ENCODE measurements around the gene RAD51B. TPM values are rescaled to one million over a fixed set of nuclear protein-coding genes. Genes with fewer than 3 reads are reported as not detected.
A peak's percentile ranks its signal among the peaks of the same experiment; 100 is the strongest.

RAD51B gene
- total and polyA plus RNA-seq, 2 of the 13 experiments (the other 11 are each of a cell fraction or from before 2014, with no cell fraction given), result 7.0 to 9.5 TPM

DNA sequence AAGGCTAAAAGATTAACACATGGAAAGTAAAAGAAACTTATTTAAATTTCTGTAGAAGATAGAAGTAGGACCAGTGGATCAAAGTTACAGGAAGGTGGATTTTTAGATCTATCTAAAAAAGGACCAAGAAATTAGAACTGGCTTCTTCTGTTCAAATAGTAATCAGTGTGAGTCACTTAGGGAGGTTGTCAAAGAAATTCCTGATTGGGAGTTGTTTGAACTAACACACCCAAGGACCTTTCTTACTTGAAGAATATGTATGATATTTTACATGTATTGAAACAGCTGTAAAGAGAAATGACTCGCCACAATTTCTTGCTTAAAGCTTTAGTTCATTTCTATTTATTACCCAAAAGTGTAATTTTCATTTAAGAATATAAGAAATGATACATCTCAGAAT lies 256.9 kb downstream of the RAD51B start:
- Histone ChIP-seq H3K79me2 (ENCODE audit: insufficient read depth, low read length) (no peaks in the 10 kb centered on the region), H3K4me1 (ENCODE audit: insufficient read depth, low read length) (peaks cover 28% of the 10 kb centered on the region), H3K9me3 (ENCODE audit: low read length) (peaks cover 14% of the 10 kb centered on the region), H2AFZ (ENCODE audit: low read length) (no peak overlapping the region), H4K20me1 (ENCODE audit: insufficient read depth, low read length) (no peaks in the 10 kb centered on the region), H3K27me3 (ENCODE audit: control insufficient read depth in 1 of 2, insufficient read depth in 2 of 2, low read length in 2 of 2) (no peaks in the 10 kb centered on the region), H3K9ac (ENCODE audit: insufficient read depth, low read depth, low read length) (no peak overlapping the region), H3K4me2 (ENCODE audit: low read depth, low read length) (no peak overlapping the region), H3K27ac (ENCODE audit: extremely low read length, insufficient read depth, low read length) (no peak overlapping the region), H3K4me3 (replicated peaks in 1 of 3; ENCODE audit: insufficient read depth in 1 of 3, low read depth in 2 of 3, low read length in 3 of 3) (no peak overlapping the region), H3K36me3 (replicated peaks in 1 of 2; ENCODE audit: control insufficient read depth in 1 of 2, insufficient read depth in 2 of 2, low read length in 2 of 2) (no peaks in the 10 kb centered on the region)
- ChIA-PET POLR2A (no interaction called here), CTCF (ENCODE audit: low intra/inter-chr PET ratio, low total read pairs) (no interaction called here)
- ATAC-seq, result no peak
- WGBS (ENCODE audit: low lambda C conversion rate), result 85% methylated on average over 1 of the region's 1 CpG
- no peak for FAIRE-seq
- no TSS peak for BruUV-seq (replicated peaks)
- peak; percentile 5 for DNase-seq (ENCODE audit: low spot score)
- TF ChIP-seq GMEB1 (CRISPR knock-in tag; IDR thresholded peaks at IDR 0.05; ENCODE audit: borderline replicate concordance), result no peak
- no peak for TF ChIP-seq HMGXB3 (CRISPR knock-in tag; IDR thresholded peaks at IDR 0.05; ENCODE audit: borderline replicate concordance)
- intact Hi-C loops (cut with micrococcal nuclease; ENCODE audit: unreplicated experiment), result no loop called here
- in situ Hi-C loops (cut with HindIII; ENCODE audit: extremely low pct_ligation_motif_present, low pct_unique_long_range_greater_than_20kb), result no loop called here

Measured in HepG2 (cell line).